ENCODE results near the gene KCTD19.
A peak's percentile ranks its signal among the peaks of the same experiment; 100 is the strongest.

Gene KCTD19

GRCh38 chr16:67264277-67264676 lies 62.3 kb downstream of the KCTD19 start:
- no peak for TF ChIP-seq CTCF (conservative IDR thresholded peaks at IDR 0.05)
- H3K27ac ChIP-seq: no peak overlapping the region

GRCh38 chr16:67263201-67263600 lies 63.3 kb downstream of the KCTD19 start:
- TF ChIP-seq CTCF (conservative IDR thresholded peaks at IDR 0.05): no peak
- no peak overlapping the region for H3K27ac ChIP-seq

GRCh38 chr16:67260426-67261063 lies 66.0 kb downstream of the KCTD19 start:
- H3K27ac ChIP-seq: no peak overlapping the region
- TF ChIP-seq CTCF (conservative IDR thresholded peaks at IDR 0.05): peak; percentile 79

GRCh38 chr16:67259705-67260104 lies 66.8 kb downstream of the KCTD19 start:
- TF ChIP-seq CTCF (conservative IDR thresholded peaks at IDR 0.05): no peak
- H3K27ac ChIP-seq: no peak overlapping the region

- H3K27ac ChIP-seq: no peak overlapping the region
- TF ChIP-seq CTCF (conservative IDR thresholded peaks at IDR 0.05): no peak
Observed at GRCh38 chr16:67258161-67258835, 68.2 kb downstream of the KCTD19 start.

GRCh38 chr16:67257486-67258160 lies 68.9 kb downstream of the KCTD19 start:
- no peak for TF ChIP-seq CTCF (conservative IDR thresholded peaks at IDR 0.05)
- H3K27ac ChIP-seq: no peak overlapping the region

GRCh38 chr16:67256701-67257230 lies 69.8 kb downstream of the KCTD19 start:
- no peak for TF ChIP-seq CTCF (conservative IDR thresholded peaks at IDR 0.05)
- no peak overlapping the region for H3K27ac ChIP-seq

Data from VCaP (cell line).